ENCODE results near the gene PRKN.

GRCh38 chr6:162554531-162554930 lies 173.0 kb downstream of the PRKN start:
- TF ChIP-seq, protein P1, sequence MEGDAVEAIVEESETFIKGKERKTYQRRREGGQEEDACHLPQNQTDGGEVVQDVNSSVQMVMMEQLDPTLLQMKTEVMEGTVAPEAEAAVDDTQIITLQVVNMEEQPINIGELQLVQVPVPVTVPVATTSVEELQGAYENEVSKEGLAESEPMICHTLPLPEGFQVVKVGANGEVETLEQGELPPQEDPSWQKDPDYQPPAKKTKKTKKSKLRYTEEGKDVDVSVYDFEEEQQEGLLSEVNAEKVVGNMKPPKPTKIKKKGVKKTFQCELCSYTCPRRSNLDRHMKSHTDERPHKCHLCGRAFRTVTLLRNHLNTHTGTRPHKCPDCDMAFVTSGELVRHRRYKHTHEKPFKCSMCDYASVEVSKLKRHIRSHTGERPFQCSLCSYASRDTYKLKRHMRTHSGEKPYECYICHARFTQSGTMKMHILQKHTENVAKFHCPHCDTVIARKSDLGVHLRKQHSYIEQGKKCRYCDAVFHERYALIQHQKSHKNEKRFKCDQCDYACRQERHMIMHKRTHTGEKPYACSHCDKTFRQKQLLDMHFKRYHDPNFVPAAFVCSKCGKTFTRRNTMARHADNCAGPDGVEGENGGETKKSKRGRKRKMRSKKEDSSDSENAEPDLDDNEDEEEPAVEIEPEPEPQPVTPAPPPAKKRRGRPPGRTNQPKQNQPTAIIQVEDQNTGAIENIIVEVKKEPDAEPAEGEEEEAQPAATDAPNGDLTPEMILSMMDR (IDR thresholded peaks at IDR 0.05) = no peak
- TF ChIP-seq POLR2A (IDR thresholded peaks at IDR 0.05) (no peak), EP300 (IDR thresholded peaks at IDR 0.05) (no peak)

Data from tibial nerve (tissue), 4 donors.